ENCODE measurements around the gene CREBRF. TPM values are rescaled to one million over a fixed set of nuclear protein-coding genes. Genes with fewer than 3 reads are reported as not detected.

CREBRF gene
- total and polyA plus RNA-seq, 2 of the 8 experiments (the other 6 are each of a cell fraction or from before 2014, with no cell fraction given) = 1.2 to 4.7 TPM

DNA sequence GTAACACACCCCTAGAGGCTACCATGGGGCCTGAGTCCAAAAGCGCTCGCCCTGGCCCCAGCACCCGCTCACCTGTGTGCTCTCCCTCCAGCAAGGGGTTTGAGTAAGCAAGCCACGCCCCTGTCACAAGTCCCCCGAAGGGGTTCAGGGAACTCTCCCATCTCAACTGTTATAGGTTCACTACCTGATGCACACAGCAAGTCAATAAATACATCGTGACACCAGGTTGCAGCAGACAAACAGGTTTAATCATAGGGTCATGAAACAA lies 8.4 kb upstream of the CREBRF start (continued):
- TF ChIP-seq, protein P1, sequence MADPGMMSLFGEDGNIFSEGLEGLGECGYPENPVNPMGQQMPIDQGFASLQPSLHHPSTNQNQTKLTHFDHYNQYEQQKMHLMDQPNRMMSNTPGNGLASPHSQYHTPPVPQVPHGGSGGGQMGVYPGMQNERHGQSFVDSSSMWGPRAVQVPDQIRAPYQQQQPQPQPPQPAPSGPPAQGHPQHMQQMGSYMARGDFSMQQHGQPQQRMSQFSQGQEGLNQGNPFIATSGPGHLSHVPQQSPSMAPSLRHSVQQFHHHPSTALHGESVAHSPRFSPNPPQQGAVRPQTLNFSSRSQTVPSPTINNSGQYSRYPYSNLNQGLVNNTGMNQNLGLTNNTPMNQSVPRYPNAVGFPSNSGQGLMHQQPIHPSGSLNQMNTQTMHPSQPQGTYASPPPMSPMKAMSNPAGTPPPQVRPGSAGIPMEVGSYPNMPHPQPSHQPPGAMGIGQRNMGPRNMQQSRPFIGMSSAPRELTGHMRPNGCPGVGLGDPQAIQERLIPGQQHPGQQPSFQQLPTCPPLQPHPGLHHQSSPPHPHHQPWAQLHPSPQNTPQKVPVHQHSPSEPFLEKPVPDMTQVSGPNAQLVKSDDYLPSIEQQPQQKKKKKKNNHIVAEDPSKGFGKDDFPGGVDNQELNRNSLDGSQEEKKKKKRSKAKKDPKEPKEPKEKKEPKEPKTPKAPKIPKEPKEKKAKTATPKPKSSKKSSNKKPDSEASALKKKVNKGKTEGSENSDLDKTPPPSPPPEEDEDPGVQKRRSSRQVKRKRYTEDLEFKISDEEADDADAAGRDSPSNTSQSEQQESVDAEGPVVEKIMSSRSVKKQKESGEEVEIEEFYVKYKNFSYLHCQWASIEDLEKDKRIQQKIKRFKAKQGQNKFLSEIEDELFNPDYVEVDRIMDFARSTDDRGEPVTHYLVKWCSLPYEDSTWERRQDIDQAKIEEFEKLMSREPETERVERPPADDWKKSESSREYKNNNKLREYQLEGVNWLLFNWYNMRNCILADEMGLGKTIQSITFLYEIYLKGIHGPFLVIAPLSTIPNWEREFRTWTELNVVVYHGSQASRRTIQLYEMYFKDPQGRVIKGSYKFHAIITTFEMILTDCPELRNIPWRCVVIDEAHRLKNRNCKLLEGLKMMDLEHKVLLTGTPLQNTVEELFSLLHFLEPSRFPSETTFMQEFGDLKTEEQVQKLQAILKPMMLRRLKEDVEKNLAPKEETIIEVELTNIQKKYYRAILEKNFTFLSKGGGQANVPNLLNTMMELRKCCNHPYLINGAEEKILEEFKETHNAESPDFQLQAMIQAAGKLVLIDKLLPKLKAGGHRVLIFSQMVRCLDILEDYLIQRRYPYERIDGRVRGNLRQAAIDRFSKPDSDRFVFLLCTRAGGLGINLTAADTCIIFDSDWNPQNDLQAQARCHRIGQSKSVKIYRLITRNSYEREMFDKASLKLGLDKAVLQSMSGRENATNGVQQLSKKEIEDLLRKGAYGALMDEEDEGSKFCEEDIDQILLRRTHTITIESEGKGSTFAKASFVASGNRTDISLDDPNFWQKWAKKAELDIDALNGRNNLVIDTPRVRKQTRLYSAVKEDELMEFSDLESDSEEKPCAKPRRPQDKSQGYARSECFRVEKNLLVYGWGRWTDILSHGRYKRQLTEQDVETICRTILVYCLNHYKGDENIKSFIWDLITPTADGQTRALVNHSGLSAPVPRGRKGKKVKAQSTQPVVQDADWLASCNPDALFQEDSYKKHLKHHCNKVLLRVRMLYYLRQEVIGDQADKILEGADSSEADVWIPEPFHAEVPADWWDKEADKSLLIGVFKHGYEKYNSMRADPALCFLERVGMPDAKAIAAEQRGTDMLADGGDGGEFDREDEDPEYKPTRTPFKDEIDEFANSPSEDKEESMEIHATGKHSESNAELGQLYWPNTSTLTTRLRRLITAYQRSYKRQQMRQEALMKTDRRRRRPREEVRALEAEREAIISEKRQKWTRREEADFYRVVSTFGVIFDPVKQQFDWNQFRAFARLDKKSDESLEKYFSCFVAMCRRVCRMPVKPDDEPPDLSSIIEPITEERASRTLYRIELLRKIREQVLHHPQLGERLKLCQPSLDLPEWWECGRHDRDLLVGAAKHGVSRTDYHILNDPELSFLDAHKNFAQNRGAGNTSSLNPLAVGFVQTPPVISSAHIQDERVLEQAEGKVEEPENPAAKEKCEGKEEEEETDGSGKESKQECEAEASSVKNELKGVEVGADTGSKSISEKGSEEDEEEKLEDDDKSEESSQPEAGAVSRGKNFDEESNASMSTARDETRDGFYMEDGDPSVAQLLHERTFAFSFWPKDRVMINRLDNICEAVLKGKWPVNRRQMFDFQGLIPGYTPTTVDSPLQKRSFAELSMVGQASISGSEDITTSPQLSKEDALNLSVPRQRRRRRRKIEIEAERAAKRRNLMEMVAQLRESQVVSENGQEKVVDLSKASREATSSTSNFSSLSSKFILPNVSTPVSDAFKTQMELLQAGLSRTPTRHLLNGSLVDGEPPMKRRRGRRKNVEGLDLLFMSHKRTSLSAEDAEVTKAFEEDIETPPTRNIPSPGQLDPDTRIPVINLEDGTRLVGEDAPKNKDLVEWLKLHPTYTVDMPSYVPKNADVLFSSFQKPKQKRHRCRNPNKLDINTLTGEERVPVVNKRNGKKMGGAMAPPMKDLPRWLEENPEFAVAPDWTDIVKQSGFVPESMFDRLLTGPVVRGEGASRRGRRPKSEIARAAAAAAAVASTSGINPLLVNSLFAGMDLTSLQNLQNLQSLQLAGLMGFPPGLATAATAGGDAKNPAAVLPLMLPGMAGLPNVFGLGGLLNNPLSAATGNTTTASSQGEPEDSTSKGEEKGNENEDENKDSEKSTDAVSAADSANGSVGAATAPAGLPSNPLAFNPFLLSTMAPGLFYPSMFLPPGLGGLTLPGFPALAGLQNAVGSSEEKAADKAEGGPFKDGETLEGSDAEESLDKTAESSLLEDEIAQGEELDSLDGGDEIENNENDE (IDR thresholded peaks at IDR 0.05; ENCODE audit: insufficient replicate concordance, low read length) = no peak
- TF ChIP-seq CBX8 (IDR thresholded peaks at IDR 0.05; ENCODE audit: borderline replicate concordance, low read depth, low read length) = no peak
- no peak for TF ChIP-seq SRF (IDR thresholded peaks at IDR 0.05; ENCODE audit: low read depth, low read length)

Data from H1 (cell line).